ENCODE measurements around the gene TMEM109.

TMEM109 gene

GRCh38 chr11:60942219-60942618, 28.3 kb downstream of the TMEM109 start:
- no peak for DNase-seq (ENCODE audit: low read depth)

- DNase-seq (ENCODE audit: low read depth): no peak
Measured at GRCh38 chr11:60942970-60943565, 29.1 kb downstream of the TMEM109 start.

- no peak for DNase-seq (ENCODE audit: low read depth)
Measured at GRCh38 chr11:60944490-60945294, 30.7 kb downstream of the TMEM109 start.

GRCh38 chr11:60945295-60945667, 31.3 kb downstream of the TMEM109 start:
- DNase-seq (ENCODE audit: low read depth): no peak

DNA sequence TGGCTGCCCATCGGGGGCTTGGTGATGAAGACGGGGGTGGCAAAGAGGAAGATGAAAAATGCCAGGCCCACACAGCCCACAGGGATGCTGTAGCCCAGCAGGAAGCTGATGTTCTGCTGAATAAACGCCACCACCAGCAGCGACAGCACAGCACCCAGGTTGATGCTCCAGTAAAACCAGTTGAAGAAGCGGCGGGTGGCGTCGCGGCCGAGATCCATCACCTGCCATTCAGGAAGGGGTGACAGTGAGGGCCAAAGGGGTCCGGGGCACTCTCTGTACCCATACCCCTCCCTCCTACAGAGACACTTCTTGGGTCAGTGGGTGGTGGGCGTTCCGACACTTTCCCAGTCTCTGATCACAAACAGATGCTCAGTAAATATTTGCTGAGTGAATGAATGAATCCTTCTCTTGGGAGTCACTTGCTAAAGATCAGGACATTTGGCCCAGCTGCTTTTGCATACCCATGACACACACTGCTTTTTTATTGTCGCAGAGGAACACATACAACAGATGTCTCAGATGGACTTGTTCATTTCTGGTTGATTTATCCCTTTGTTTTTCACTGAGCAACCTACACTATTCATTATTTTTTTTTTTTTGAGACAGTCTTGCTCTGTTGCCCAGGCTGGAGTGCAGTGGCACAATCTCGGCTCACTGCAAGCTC, 32.8 kb downstream of the TMEM109 start:
- no peak for DNase-seq (ENCODE audit: low read depth)

DNA sequence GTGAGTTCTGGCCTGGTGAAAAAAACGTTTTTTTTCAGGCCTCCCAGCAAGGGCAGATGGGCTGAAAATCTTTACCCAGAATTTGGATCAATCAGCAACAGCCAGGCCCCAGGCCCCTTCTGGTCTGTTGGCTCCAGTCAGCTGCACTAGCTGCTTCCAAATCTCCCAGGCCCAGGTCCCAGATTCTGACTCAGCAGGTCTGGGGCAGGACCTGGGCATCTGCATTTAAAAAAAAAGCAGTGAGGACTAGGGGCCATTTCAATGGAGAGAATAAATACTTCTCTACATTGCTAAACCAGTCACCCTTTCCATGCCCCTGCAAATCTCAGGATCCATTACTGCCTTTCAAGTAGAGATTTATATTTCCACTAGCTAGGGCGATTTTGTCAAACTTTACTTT, 33.7 kb downstream of the TMEM109 start:
- DNase-seq (ENCODE audit: low read depth): no peak

GRCh38 chr11:60948250-60948649, 34.3 kb downstream of the TMEM109 start:
- DNase-seq (ENCODE audit: low read depth): no peak

DNA sequence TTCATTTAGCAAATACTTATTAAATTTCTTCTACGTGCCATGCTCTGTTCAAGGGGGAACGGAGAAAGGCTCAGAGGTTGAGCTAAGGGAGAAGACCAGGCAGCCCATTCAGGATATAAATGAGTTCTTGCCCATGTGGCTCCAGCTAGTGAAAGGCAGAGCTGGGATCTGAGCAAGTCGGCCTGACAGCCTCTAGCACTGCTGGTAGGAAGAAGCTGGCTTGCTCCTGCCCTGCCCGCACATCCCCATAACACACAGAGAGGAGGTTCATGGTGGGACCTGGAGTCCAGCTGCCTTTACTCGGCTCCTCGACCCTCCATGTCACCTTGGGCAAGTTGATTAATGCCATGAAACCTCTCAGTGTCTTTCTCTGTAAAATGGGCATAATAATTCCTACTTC, 36.1 kb downstream of the TMEM109 start:
- no peak for DNase-seq (ENCODE audit: low read depth)

- no peak for DNase-seq (ENCODE audit: low read depth)
Measured at GRCh38 chr11:60950933-60951605, 37.1 kb downstream of the TMEM109 start.

GRCh38 chr11:60951606-60951903, 37.6 kb downstream of the TMEM109 start:
- DNase-seq (ENCODE audit: low read depth): no peak

GRCh38 chr11:60951904-60952741, 38.2 kb downstream of the TMEM109 start, which contains the start of gene SLC15A3:
TSS of gene SLC15A3 (minus strand) at chr11:60952176. CDS start at chr11:60951551, 625 bp downstream.
- no peak for DNase-seq (ENCODE audit: low read depth)

GRCh38 chr11:60952742-60953170, 38.8 kb downstream of the TMEM109 start:
- no peak for DNase-seq (ENCODE audit: low read depth)

DNA sequence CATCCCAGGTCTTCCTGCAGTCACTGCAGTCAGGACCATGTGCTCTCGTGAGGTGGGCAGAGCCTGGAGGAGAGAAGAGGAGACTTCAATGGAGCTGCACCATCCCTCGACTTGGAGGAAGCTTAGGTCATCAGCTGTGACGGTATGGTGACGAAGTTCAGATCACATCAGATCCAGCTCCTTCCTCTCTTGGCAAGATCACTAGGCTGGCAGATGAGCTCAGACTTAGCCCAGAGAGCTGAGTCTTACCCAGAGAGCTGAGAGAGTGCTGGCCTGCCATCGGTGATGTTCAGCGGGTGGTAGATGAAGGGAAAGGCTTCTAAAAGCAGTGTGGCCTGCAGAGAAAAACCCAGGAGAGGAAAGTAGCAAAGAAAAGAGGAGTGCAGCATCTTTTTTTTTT, 39.8 kb downstream of the TMEM109 start:
- no peak for DNase-seq (ENCODE audit: low read depth)

DNA sequence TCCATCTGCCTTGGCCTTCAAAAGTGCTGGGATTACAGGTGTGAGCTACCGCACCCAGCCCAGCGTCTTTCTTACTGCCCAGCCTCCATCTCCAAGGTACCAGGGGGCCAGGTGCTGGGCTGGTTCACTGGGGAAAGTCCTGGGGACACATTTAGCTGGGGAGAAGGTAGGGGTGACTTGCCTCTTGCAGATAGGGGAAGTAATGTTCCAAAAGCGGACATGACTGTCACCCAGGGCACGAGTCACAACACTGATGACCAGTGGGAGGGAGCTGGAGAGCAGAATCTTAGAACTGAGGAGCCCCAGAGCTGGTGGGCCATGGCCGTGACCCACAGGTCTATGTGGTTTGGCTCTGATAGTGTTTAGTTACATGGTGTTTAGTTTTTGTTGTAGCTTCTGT, 40.5 kb downstream of the TMEM109 start:
- DNase-seq (ENCODE audit: low read depth): no peak

DNA sequence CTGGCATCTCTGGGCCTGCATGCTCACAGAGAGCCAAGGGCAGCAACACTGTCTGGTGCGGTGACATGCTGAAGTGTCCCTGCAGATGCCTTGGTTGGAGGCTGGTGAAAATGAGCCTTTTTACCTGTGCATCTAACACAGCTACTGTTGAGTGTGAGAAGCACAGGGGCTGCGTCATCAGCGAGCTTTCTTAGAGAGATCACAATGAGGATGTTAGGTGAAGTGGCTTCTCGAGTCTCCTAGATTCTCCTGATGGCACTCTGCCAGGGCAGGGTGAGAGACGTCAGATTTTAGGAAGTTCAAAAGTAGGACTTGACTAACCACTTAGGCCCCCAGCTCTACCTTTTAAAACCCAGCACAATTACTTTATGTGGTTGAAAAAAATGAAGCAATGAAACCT, 41.6 kb downstream of the TMEM109 start:
- no peak for DNase-seq (ENCODE audit: low read depth)

DNA sequence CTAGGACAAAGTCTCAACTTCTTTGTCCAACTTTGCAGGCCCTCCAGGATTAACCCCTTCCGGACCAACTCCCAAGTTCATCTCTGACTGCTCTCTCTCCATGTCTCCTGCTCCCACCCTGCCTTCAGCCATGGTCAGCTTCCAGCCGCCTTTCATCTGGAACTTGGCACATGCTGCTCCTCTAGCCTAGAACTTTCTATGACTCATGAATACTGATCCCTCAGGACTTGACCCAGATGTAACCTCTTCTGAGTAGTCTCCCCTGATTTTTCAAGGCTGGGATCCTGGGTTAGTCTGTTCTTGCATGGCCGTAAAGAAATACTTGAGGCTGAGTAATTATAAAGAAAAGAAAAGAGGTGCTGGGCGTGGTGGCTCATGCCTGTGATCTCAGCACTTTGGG, 43.2 kb downstream of the TMEM109 start:
- no peak for DNase-seq (ENCODE audit: low read depth)

DNA sequence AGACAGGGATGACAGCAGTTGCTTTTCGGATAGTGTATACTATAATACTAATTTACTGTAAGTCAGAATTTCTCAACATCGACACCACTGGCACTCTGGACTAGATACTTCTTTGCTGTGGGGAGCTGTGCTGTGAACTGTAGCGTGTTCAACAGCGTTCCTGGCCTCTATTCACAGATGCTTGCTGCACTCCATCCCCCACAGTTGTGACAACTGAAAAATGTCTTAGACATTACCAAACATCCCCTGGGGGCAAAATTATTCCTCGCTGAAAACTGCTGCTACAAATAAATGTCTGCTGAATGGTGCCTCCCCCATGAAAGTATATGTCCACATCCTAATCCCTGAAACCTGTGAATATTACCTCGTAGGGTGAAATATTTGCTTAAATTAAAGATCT, 45.5 kb downstream of the TMEM109 start:
- no peak for DNase-seq (ENCODE audit: low read depth)

DNA sequence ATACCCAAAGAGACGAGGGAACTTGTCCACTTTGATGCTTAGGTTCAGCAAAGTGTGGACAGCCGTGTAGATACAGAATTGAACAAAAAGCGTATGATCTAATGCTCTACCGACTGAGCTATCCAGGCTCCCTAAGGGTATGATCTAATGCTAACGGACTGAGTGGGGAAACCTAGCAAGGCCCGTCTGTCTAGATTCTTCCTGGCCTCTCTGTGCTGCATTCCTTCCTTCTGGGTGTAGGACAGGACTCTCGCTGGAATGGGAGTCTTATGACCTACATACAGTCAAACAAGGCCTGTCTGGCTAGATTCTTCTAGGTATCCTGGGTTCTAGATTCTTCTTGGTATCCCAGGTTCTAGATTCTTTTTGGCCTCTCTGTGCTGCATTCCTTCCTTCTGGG, 46.4 kb downstream of the TMEM109 start:
- no peak for DNase-seq (ENCODE audit: low read depth)

DNA sequence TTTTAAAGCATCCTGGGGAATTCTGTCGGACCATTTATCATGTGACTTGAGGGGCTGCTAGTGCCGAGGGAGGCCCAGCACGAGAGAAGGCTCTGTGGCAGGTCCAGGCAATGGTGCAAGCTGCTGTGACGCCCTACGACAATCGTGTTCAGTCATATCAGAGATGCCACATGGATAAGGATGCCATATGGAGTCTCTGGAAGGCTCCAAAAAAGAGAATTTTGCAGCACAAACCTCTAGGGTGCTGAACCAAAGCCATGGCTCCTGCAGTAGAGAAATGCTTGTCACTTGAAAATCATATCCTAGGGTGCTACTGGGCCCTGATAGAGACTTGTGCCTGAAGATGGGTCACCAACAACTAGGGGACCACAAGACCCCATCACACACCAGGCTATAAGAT, 50.8 kb downstream of the TMEM109 start:
- no peak for DNase-seq (ENCODE audit: low read depth)

GRCh38 chr11:60966890-60967289, 52.9 kb downstream of the TMEM109 start:
- DNase-seq (ENCODE audit: low read depth): no peak

DNA sequence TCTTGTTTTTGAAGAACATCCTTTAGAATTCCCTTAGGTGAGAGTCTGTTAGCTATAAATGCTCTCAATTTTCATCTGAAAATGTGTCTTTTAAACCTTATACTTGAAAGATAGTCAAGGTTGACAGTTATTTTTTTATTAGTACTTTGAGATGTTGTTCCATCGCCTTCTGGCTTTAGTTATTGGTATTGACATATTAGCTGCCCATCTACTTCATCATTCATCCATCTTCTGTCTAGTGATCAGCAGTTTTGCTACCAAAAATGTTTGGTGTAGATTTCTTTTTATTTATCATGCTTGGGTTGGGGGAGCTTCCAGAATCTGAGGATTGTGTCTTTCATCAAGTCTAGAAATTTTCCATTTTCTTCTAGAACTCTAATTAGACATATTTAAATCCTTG, 54.3 kb downstream of the TMEM109 start:
- no peak for DNase-seq (ENCODE audit: low read depth)

DNA sequence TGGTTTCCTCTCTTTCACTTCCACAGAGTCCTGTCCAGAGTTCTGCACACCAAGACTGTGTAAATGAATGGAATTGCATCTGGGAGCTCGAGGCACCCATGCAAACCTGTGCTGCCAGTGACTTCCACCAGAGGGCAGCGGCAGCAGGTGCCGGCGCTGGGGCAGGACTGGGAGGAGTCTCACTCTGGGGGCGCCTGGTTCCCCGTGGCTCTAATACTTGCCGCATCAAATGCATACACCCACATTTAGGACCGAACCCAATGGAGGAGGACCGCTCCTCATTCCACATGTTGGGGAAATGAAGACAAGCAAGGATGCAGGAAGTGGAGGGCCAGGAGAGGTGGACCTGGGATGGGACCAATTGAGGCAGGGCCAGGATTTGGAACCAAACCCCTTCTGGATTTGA, 56.4 kb downstream of the TMEM109 start:
- DNase-seq (ENCODE audit: low read depth): peak; percentile 77

Measured in activated T-cell treated with anti-CD3 and anti-CD28 coated beads for 48 hours (primary cell).